T-helper 22 cell (primary cell): ENCODE results near the gene TEAD1.
A peak's percentile ranks its signal among the peaks of the same experiment; 100 is the strongest.

ENCODE experiments used
- DNase-seq: peaks from one replicate; pipeline ENCODE4 v3.0.0-alpha.2; 2020; ENCODE audit warnings: low read depth

TEAD1 gene

DNA sequence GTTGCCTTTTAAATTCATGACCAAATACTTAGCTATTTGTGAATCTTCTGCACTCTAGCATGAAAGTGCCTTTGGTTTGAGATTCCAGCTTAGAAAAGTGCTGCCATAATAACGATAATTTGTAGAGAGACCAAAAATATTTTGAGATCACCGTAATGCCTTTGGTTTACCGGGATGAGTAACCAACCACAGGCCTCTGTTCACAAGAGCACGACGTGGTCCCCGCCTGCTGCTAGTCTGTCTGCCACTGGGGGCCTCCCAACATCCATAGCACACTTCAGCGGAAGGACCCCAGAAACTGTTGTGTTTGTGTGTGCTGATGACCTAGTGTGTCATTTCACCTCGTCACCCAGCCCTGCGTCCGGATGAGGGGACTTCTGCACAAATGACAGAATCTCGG, 267.9 kb downstream of the TEAD1 start:
- DNase-seq, result no peak

DNA sequence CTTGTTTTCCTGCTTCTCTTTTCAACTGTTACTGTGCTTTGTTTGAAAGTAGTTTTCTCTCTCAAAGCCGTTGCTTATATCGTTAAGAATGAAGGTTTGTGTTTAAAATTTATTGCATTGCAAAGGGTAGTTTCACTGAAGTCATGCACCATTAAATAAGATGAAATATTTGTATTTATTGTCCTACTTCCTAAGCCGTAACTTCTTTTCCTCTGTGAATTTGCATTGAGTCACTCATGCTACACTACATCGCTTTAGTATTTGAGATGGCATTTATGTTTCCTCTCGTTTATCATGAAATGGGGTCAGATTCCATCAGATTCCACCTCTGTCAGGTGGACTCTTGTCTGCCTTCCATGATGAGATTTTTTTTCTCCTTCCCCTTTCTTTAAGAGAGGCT, 269.1 kb downstream of the TEAD1 start:
- no peak for DNase-seq

DNA sequence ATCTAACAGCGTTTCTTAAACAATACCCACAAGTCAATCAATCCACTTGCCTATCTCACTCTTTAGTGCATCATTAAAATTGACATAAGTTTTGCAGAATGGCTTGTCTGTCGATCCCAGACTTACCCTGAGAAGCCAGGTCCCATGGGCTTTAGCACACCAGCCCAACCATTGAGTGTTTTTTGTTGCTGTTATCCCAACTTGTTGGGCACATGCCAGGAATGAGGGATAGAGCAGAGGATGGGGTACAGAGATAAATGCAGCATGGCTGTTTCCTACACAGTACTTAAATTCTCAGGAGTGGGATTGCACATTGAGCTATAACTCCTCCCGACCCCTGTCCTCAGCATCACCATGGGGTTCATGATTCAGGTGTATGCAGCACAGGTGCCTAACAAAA, 270.7 kb downstream of the TEAD1 start:
- DNase-seq, result no peak

DNA sequence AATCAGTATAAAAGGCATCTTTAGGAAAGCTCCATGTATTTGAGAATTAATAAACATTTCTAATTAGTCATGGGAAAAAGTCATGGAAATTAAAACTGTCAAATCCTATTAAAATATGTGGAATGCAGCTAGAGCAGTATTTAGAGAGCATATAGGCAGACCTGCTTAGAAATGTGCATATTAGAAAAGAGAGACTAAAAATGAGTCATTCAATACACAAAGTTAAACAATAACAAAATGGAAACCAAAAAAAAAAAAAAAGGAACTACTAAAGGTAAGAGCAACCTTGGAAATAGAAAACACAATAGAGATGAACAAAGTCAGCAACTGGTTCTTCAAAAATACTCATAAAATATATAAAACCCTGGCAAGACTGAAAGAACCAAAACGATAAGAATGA, 275.2 kb downstream of the TEAD1 start:
- no peak for DNase-seq

DNA sequence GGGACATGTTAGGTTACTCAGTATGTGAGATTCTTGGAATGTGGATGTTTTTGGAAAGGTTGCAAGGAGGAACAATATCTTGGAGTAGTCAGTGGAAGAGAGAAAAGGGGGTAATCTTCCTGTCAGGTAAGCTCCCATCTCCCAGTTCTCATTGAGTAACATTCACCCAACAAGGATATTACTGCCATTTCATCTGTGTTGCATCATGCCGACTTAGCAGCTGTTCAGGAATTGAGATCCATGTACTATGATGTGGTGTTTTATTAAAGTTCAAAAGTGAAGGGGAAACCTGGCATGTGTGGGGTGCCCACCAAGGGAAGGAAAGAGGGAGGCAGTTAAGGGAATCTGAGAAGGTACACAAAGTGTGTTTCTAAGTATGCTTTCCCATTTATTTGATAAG, 276.4 kb downstream of the TEAD1 start:
- DNase-seq, result no peak

DNA sequence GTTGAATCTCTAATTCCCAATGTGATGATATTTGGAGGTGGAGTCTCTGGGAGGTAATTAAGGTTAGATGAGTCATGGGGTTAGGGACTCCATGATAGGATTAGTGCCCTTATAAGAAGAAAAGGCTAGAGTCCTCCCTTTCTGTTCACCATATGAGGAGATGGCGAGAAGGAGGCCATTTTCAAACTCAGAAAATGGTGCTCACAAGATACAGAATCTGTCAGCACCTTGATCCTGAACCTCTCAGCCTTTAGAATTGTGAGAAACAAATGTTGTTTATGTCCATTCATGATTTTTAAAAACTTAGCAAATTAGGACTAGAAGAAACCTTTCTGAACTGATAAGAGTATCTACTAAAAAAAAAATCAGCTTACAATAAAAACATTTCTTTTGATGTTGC, 277.2 kb downstream of the TEAD1 start:
- DNase-seq, result no peak

DNA sequence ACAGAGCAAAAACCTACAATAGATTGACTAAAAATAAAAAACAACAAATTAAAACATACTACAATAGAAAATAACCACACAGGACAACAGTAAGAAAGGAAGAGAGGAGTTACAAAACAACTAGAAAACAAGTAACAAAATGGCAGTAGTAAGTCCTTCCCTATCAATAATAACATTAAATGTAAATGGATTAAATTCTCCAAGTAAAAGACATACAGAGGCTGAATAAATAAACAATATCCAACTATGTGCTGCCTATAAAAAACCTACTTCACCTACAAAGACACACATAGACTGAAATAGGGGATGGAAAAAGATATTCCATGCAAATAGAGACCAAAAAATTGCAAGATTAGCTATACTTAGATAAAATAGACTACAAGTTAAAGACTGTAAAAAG, 277.9 kb downstream of the TEAD1 start:
- DNase-seq, result no peak

DNA sequence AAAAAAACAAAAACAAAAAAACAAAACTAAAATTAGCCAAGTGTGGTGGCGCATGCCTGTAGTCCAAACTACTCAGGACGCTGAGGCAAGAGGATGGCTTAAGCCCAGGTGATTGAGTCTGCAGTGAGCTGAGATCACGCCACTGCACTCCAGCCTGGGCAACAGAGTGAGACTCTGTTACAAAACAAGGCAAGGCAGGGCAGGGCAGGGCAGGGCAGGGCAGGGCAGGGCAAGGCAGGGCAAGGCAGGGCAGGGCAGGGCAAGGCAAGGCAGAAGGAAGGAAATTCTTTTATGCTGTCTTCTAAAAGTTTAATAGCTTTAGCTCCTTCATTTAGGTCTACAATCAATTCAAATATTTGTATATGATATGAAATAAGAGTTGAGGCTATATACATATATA, 284.8 kb downstream of the TEAD1 start:
- no peak for DNase-seq

DNA sequence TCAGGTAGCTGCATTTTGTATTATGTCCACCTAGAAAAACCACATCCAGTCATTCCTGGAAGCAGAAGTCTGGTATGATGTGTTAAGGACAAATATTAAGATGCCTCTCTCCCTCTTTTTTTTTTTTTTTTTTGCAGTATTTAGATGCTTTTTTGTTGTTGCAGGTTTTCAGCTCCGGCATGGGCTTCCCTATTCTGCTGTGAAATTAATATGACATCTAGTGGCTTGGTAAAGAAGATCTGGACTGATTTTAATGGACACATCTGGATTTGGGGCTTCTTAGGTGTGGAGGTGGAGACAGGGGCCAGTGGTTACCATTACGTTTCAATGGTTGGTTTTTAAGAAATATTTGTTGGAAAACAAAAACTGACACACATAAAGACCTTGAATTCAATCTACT, 287.4 kb downstream of the TEAD1 start:
- DNase-seq, result no peak

DNA sequence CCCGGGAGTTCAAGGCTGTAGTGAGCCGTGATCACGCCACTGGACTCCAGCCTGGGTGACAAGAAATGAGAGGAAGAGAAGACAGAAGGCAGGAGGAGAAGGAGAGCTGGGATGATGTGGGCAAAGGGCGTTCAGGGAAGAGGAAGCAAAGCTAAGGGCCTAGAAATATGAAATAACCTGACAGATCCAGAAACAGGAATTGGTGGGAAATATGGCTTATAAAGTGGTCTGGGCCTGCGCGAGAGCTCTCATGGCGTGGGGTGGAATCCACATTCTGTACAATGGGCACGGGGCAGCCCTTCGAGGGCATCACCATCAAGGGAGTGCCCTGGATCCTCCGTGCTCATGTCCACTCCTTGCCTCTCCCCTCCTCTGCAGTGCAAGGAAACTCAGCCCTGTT, 288.1 kb downstream of the TEAD1 start:
- DNase-seq, result no peak

DNA sequence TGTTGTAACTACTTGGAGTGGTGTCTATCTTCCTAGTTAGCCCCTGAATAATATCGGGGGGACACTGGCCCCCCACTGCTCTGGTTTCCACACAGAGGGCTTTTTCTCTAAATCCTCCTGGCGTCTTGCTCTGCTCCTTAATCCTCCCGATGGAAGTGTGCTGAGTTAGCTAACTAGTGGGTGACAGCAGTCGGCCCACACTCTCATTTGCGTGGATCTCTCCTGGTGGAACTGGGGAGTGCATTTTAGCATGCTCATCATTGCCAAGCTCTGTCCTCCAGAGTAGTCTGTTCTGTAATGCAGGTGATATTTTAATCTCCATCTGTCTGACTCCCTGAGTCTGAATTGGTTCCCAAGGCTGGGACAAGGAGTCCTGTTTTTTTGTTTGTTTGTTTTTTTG, 288.8 kb downstream of the TEAD1 start:
- no peak for DNase-seq

DNA sequence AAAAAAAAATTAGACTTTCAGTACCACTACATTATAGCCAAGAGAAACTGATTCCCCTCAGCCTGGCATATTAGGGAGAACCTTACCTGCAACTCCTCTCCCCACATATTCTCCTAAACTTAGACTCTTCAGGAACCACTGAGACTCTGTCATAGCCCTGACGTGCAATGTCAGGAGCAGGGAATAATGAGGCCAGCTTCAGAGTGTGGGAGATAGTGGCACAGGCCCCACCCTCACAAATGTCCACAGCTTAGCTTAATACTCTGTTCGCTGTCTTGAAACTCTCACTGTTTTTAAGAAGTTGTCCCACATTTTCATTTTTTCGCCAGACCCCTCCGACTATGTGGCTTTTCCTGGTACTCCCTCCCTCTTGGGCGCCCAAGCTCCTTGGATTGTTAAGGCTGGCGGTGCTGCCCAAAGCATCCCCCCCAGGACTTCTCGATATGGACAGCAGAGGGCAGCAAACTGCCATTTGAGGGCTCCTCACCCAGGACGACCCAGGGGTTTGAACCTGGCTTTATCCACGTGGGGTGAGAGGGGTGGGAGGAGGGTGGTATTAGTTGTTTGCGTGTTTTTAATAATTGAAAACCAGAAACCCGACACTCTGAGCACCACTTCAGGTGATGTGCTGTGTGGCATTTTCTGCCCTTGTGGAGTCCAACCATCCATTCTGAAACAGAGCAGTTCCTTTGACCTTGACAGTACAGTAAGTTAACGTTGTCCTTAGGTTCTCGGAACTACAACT, 289.7 kb downstream of the TEAD1 start:
- peak; percentile 13 for DNase-seq

DNA sequence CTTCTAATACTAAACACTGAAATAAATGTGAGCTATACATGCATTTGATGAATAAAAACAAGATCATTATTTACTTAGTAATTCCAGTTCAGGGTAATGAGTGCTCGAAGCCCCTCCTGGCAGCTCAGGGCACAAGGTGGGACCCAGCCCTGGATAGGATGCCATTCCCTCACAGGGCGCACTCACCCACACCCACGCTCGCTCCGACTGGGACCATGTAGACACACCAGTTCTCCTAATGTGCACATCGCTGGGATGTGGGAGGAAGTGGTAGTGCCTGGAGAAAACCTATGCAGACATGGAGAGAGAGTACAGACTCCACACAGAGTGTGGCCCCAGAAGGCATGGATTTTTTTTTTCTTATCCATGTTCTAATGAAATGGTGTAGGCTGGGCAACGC, 290.4 kb downstream of the TEAD1 start:
- no peak for DNase-seq

DNA sequence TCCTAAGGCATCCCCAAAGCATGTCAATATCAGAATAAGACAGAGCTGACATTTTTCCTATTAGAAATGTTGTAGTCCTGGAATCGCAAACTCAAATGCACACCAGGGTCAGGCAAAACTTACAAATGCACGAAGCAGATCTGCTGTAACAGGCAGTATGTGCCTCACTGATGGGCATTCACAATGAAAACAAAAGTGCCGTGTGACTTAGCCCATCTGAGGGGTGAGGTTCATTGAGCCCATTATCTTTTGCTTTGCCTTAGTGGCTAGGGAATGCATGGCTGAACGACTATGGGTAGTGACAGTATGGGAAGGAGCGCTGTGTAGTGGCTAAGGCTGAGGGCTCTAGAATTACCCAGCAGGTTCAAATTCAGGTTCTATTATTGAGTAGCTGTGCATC, 291.8 kb downstream of the TEAD1 start:
- no peak for DNase-seq

DNA sequence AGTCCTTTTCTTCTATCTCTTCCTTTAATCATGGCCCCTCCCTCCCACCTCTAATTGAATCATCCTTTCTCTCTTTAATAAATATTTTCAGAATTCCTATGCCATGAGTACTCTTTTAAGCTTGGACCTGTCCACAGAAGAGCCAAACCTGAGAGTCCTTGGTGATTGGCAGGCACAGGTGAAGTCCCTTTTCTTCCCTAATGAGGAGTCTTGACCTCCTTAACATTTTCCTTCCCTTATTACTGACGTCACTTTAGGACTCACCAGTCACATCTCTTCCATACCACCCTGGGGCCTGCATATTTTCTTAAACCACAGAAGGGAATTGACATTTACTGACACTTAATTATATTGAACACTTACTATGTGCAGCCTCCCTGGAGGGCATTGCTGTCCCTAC, 293.9 kb downstream of the TEAD1 start:
- DNase-seq, result no peak

DNA sequence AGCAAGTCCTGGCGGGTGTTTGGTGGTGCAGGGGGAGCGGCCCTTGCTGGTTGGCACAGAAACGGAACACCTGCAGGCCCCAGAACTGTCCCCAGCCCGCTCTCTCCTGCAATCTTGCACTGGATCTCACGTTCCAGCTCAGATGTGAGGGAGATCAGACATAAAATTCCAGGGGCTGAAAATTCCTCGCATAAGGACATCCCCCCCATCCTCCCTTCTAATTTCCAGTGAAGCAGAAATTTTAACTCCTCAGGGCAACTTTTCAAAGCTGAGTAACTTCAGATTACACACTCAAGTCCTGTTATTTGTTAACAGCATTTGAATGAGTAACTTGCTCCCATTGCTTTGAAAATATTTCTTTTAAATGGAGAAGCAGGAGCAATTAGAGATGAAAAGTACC, 294.6 kb downstream of the TEAD1 start:
- no peak for DNase-seq

DNA sequence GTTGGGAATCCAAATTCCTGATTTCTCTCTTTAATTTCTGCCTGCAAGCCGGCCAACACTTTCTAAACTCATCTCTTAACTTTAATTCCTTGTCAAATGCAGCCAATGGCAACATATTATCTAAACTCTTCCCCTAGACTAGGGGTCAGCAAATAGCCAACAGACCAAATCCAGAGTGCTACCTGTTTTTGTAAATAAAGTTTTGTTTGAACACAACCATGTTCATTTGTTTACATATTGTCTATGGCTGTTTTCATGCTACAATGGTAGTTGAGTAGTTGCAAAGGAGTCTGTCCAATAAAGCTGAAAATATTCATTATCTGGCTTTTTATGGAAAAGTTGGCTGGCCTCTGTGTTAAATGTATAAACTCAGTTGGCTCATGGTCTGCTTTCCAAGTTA, 297.7 kb downstream of the TEAD1 start:
- no peak for DNase-seq

DNA sequence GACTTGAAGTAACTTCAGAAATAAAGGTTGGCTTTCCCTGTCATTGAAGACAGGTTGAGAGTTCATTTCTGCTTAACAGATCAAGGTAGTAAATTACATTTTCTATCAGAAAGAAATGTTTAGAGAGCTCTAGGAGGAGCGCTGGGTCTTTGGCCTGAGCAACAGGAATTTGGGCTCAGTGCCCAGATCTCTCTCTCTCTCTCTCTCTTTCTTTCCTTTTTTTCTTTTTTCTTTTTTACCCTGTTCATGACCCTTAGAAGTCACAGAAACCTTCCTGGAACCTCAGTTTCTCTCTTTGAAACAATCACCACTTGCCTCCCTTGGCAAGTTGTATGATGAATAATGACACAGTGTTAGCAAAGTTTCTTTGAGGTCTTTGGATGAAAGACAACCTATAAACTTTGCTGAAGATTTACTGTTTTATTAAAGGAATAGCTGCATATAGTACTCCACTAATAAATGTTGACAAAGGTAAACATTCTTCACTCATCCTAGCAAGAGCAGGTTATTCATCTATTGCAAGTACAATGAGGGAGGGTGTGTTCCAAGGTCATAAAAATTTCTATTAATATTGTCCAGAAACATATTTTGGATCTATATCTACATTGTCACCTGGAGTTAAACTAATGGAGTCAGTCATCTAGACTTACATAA, 299.4 kb downstream of the TEAD1 start:
- DNase-seq, result no peak

DNA sequence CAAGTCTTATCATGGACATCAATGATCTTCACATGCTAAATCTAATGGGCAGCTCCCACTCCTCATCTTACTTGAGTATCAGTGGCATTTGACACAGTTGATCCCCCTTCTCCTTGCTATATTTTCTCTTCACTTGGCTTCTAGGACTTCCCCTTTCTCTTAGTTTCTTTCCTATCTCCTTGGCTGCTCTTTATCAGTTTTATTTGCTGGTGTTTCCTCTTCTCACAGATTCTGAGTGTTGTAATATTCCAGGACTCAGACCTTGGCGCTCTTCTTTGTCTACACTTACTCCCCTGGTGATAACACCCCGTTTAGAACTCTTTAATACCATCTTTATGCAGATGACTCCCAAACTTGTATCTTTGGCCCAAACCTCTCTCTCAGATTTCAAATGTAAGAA, 301.0 kb downstream of the TEAD1 start:
- no peak for DNase-seq

DNA sequence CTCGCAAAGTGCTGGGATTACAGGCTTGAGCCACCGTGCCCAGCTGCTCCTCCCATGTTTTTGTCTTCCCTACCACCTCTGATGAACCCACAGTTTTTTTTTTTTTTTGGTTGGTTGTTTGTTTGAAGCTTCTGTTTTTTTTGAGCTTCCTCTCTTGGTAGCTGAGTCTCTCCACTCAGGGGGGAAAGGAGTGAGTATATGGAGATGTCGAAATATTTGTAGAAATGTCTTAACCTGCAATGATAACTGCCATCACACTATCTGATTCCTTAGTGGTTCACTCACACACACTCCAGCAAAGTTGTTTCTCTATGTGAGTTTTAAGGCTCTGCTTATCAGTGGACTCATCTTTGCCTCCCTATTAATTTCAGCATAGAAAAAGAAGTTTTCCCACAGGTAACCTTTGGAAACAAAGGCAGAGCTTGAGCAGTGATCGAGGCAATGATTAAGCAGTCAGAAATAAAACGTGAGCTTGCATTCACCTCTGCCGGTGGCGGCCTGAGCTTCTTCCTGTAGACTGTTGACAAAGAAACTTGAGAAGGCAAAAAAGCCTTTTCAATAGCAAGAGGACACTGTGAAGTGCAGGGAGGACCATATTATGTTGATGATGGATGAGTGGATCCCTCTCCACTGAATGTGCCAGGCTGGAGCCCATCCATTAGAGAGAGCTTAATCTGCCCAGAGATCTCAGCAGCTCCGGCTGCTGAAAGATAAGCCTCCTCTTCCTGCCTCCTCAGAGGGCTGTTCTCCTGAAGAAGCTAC, 305.9 kb downstream of the TEAD1 start:
- no peak for DNase-seq

DNA sequence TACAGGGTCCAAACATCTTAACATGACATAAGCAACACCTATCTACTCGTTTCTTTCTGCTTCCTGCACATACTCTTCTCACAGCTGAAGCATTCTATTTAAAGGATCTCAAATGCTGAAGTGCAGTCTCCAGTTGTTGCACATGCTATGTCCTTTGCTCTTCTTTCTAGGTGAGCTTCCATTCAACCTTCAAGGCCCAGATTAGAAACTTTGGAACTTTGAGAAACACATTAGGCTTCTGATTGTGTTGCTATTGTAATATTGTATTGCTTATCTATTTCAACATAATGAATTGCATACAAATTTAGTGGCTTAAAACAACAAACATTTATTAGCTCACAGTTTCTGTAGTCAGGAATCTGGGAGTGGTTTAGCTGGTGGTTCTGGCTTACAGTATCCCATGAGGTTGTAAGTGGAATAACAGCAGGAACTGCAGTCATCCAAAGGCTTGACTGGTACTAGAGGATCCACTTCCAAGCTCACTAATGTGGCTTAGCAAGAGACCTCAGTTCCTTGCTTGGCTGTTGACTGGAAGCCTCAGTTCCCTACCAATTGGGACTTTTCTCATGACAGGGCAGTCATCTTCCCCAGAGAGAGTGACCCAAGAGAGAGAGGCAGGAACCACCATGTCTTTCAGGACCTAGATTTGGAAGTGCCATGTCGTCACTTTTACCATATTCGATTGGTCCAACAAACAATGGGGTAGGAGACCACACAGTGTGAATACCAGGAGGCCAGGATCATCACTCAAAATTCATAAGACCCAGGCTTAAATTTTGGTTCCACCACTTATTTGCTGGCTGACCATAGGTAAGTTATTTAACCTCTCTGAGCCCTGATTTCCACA, 307.7 kb downstream of the TEAD1 start:
- no peak for DNase-seq

DNA sequence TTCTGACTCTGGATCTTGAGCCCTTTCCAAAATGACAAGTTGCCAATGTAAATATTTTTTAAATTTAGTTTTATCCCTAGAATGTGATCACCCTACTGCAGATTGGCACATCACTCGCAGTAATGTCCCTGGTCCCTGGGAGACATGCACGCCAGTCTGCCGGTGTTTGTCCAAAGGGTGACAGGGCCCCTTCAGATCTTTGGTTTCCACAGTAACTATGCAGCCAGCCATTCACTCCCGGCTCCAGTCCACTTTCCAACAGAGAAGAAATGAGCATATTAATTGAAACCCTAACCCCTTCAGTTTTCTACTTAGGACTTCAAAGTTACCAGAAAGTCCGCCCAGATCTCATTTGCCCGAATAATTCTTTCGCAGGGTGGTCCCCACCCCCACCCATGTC, 309.1 kb downstream of the TEAD1 start:
- DNase-seq, result no peak
